ENCODE results near the gene LRP1B. TPM values are rescaled to one million over a fixed set of nuclear protein-coding genes. Genes with fewer than 3 reads are reported as not detected.
"Not testable (repeated sequence)": the region's sequence is repeated elsewhere in the genome, so short reads cannot be mapped to it uniquely, and the experiment has no call there.

LRP1B gene
- polyA plus RNA-seq, 1 donor = 1.0 TPM

DNA sequence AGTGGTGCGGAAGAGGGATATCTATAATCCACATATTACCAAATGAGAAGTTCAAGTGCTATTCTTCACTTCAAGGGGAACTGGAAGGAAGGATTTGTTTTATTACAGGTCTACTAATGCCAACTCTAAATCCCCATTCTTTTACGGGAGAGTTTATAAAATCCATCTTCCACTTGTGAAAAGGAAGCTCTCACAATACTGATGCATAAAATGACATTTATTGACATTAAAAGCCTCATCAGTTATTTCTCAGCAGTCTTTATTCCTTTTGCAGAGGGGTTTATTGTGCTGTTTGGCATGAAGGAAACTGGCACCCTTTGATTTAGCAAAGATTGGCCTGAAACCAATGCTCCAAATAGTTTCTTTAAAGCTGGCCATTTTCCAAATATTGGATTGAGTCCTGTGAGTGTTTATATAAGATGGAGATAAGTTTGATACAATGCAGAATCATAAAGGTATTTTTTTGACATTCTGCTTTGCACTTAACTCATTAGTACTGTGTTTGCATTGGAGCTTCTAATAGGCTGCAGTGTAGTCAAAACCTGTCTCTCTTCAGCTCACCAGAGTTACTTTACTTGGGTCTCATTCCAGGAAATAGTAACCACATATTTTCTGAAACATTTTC lies 26.6 kb downstream of the LRP1B start:
- no peaks in the 10 kb centered on the region for H3K36me3 ChIP-seq (ENCODE audit: control insufficient read depth, insufficient read depth, low read length)
- WGBS (ENCODE audit: insufficient coverage, low lambda C conversion rate) = no CpG with 5 or more reads among the region's 2 CpGs

DNA sequence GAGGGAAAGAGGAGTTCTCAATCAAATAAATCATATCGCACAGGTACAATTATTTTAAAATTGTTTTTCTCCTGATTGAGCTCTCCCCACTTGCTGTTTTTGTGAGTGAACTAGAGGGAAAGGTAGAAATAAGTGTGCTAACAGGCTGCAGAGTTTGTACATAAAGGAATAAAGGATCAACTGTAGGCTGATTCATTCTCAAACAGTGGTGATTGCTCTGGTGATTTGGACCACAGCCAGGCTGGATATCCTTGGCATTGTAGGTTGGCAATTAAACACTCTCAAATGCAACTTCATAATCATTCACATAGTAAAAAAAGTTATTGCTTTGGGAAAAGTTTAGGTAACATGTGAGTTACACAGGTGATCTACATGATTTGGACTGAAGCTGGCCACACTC lies 29.8 kb downstream of the LRP1B start:
- Histone ChIP-seq H3K4me3 (ENCODE audit: low read length) (no peak overlapping the region), H3K4me1 (ENCODE audit: control insufficient read depth, insufficient read depth, low read length) (no peaks in the 10 kb centered on the region), H3K27me3 (ENCODE audit: control insufficient read depth, insufficient read depth, low read length) (no peaks in the 10 kb centered on the region), H3K9me3 (ENCODE audit: control insufficient read depth, low read depth, low read length) (no peaks in the 10 kb centered on the region), H3K36me3 (ENCODE audit: control insufficient read depth, insufficient read depth, low read length) (no peaks in the 10 kb centered on the region), H3K27ac (ENCODE audit: low read length) (no peak overlapping the region)
- no peak for DNase-seq
- no CpG with 5 or more reads among the region's 1 CpG for WGBS (ENCODE audit: insufficient coverage, low lambda C conversion rate)

More for the DNA sequence above, 26.6 kb downstream of the LRP1B start:
- no peak overlapping the region for H3K27ac ChIP-seq (ENCODE audit: low read length)
- H3K27me3 ChIP-seq (ENCODE audit: control insufficient read depth, insufficient read depth, low read length) = no peaks in the 10 kb centered on the region
- DNase-seq = no peak
- H3K4me3 ChIP-seq (ENCODE audit: low read length) = no peak overlapping the region
- H3K9me3 ChIP-seq (ENCODE audit: control insufficient read depth, low read depth, low read length) = no peaks in the 10 kb centered on the region
- no peaks in the 10 kb centered on the region for H3K4me1 ChIP-seq (ENCODE audit: control insufficient read depth, insufficient read depth, low read length)

DNA sequence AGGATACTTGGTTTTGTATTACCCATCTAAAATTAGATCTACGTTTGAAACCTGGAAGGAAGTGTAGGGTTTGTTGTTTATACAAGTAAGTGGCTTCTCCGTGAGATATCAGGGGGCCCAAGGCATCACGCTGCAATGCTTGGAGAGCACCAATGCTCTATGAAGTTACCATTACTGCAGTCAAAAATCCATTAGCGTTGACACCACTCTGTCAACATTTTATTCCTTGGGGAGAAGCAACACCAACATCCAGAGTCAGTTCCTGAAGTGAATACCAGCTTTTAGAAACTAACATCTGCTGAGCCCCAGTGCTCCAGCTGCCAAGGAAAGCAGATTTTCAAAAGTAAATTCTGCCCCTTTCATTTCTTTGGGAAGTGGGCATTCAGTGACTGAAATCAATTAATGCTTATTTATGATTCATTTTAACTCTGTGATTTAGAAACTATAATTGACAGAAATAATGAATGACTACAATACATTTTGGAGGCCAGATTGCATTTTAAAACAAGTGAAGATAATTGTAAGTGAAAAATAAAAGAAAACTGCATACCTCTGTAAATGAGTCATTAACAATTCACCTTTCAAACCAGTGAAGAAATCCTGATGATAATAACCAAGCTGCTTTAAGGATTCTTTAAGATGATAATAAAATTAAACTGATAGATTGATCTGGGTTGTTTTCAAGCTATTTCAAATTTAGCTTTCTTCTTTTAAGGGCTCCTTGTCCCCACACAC lies 30.5 kb downstream of the LRP1B start:
- no CpG with 5 or more reads among the region's 4 CpGs for WGBS (ENCODE audit: insufficient coverage, low lambda C conversion rate)
- DNase-seq = no peak
- no peaks in the 10 kb centered on the region for H3K4me1 ChIP-seq (ENCODE audit: control insufficient read depth, insufficient read depth, low read length)
- H3K9me3 ChIP-seq (ENCODE audit: control insufficient read depth, low read depth, low read length) = no peaks in the 10 kb centered on the region
- H3K27me3 ChIP-seq (ENCODE audit: control insufficient read depth, insufficient read depth, low read length) = no peaks in the 10 kb centered on the region
- H3K36me3 ChIP-seq (ENCODE audit: control insufficient read depth, insufficient read depth, low read length) = no peaks in the 10 kb centered on the region
- no peak overlapping the region for H3K27ac ChIP-seq (ENCODE audit: low read length)
- no peak overlapping the region for H3K4me3 ChIP-seq (ENCODE audit: low read length)

DNA sequence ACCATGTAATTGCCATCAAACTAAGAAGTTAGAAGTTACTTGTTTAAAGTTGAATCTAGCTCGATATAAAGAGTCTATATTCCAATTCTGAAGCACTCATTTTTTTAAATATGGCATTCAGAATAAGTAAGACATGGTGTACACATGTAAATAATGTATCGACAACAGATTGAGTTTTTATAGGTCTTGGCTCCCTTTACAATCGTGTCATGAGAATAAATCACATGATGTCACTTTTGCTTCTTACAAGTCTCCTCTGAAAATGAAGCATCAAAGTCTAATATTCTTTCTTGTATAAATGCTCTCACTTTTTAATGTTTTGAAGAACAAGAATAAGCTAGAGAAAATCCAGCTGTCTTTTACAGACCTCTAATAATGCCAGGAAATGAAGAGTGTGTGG lies 33.1 kb downstream of the LRP1B start:
- no peaks in the 10 kb centered on the region for H3K27me3 ChIP-seq (ENCODE audit: control insufficient read depth, insufficient read depth, low read length)
- no peak for DNase-seq
- H3K4me1 ChIP-seq (ENCODE audit: control insufficient read depth, insufficient read depth, low read length) = no peaks in the 10 kb centered on the region
- H3K9me3 ChIP-seq (ENCODE audit: control insufficient read depth, low read depth, low read length) = no peaks in the 10 kb centered on the region
- no peaks in the 10 kb centered on the region for H3K36me3 ChIP-seq (ENCODE audit: control insufficient read depth, insufficient read depth, low read length)
- 73% methylated on average over 2 of the region's 3 CpGs for WGBS (ENCODE audit: insufficient coverage, low lambda C conversion rate)
- no peak overlapping the region for H3K27ac ChIP-seq (ENCODE audit: low read length)
- no peak overlapping the region for H3K4me3 ChIP-seq (ENCODE audit: low read length)

DNA sequence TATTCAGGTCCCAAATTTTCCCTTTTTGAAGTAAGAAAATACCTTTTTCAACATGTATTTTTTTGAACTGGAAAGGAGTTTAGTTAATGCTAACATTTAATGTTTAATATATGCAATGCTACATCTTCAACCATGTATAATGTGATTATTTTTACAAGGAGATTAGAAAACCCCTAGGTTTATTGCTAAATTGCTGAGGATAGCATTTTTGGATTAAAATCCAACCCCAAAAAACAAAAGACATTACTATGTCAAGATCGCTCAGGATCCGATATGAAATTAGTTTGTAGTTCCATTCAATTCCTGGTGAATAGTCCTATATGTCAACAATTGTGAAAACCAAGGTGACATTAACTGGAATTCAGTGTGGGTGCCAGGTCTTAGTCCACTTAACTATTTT lies 35.2 kb downstream of the LRP1B start:
- no CpG with 5 or more reads among the region's 2 CpGs for WGBS (ENCODE audit: insufficient coverage, low lambda C conversion rate)
- H3K27me3 ChIP-seq (ENCODE audit: control insufficient read depth, insufficient read depth, low read length) = no peaks in the 10 kb centered on the region
- no peaks in the 10 kb centered on the region for H3K4me1 ChIP-seq (ENCODE audit: control insufficient read depth, insufficient read depth, low read length)
- no peaks in the 10 kb centered on the region for H3K36me3 ChIP-seq (ENCODE audit: control insufficient read depth, insufficient read depth, low read length)
- H3K9me3 ChIP-seq (ENCODE audit: control insufficient read depth, low read depth, low read length) = no peaks in the 10 kb centered on the region
- H3K27ac ChIP-seq (ENCODE audit: low read length) = no peak overlapping the region
- H3K4me3 ChIP-seq (ENCODE audit: low read length) = no peak overlapping the region
- no peak for DNase-seq

DNA sequence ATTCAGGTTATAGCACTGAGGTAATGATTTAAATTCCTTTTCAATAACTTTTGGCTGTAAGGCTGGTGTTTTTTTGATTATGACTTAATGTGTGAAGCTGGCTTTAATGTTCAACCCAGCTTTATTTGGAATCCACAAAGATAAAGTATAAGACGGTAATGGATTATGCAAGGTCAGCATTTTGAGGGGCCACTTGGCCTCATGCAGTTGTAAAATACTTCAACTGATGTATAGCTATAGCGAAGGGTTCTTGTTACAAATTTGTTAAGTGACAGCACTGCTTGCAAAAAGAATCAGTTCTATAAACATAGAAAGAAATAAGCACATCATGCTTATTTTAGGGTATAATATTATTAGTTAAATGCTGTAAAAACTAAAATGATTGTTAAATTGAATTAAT lies 36.6 kb downstream of the LRP1B start:
- 47% methylated on average over 2 of the region's 2 CpGs for WGBS (ENCODE audit: insufficient coverage, low lambda C conversion rate)
- no peak for DNase-seq
- Histone ChIP-seq H3K27me3 (ENCODE audit: control insufficient read depth, insufficient read depth, low read length) (no peaks in the 10 kb centered on the region), H3K4me1 (ENCODE audit: control insufficient read depth, insufficient read depth, low read length) (no peaks in the 10 kb centered on the region), H3K9me3 (ENCODE audit: control insufficient read depth, low read depth, low read length) (no peaks in the 10 kb centered on the region), H3K27ac (ENCODE audit: low read length) (no peak overlapping the region), H3K36me3 (ENCODE audit: control insufficient read depth, insufficient read depth, low read length) (no peaks in the 10 kb centered on the region), H3K4me3 (ENCODE audit: low read length) (no peak overlapping the region)

DNA sequence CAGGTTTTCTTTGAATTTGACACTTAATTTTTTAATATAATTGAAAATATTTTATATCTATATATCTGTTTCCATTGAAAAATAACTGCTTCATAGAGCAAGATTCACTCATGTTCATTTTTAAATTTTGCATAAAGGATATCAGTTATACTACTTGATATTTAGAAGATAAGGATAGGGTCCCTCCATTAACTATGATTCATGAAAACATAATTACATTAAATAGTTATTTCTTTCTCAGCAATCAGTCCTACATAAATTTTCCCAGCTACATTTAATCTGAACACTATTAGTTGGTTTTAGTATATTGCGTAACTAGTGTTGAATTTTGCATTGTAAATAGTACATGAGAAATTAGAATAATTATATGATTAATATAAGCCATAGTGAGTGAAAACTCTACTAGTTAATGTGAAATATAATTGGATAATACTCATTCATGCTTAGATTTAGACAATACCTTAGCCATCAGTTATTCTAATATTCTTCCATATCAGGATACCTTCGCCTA lies 42.7 kb downstream of the LRP1B start:
- Histone ChIP-seq H3K27ac (ENCODE audit: low read length) (no peak overlapping the region), H3K27me3 (ENCODE audit: control insufficient read depth, insufficient read depth, low read length) (no peaks in the 10 kb centered on the region), H3K4me1 (ENCODE audit: control insufficient read depth, insufficient read depth, low read length) (no peaks in the 10 kb centered on the region), H3K4me3 (ENCODE audit: low read length) (no peak overlapping the region), H3K36me3 (ENCODE audit: control insufficient read depth, insufficient read depth, low read length) (no peaks in the 10 kb centered on the region), H3K9me3 (ENCODE audit: control insufficient read depth, low read depth, low read length) (no peaks in the 10 kb centered on the region)
- no peak for DNase-seq
- no CpG with 5 or more reads among the region's 2 CpGs for WGBS (ENCODE audit: insufficient coverage, low lambda C conversion rate)

DNA sequence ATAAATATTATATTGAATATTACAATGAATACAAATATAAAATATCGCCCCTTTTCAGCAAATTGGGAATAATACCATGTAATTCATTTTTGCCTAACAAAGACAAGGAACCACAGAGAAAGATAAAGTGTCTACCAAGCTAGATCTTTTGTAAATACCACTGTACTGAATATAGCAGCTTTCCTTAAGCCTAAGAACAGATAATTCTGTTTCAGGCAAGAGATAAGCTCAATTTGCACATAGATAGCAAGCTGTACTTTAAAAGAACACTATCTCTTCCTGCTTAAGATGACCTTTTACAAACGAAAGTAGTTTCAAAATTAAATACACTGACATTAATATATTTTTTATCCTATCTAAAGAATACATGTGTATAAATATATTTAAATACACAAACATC lies 43.2 kb downstream of the LRP1B start:
- H3K4me1 ChIP-seq (ENCODE audit: control insufficient read depth, insufficient read depth, low read length); H3K27me3 ChIP-seq (ENCODE audit: control insufficient read depth, insufficient read depth, low read length); DNase-seq; H3K9me3 ChIP-seq (ENCODE audit: control insufficient read depth, low read depth, low read length); H3K36me3 ChIP-seq (ENCODE audit: control insufficient read depth, insufficient read depth, low read length); H3K4me3 ChIP-seq (ENCODE audit: low read length); H3K27ac ChIP-seq (ENCODE audit: low read length): not testable (repeated sequence)
- WGBS (ENCODE audit: insufficient coverage, low lambda C conversion rate) = 60% methylated on average over 1 of the region's 2 CpGs

DNA sequence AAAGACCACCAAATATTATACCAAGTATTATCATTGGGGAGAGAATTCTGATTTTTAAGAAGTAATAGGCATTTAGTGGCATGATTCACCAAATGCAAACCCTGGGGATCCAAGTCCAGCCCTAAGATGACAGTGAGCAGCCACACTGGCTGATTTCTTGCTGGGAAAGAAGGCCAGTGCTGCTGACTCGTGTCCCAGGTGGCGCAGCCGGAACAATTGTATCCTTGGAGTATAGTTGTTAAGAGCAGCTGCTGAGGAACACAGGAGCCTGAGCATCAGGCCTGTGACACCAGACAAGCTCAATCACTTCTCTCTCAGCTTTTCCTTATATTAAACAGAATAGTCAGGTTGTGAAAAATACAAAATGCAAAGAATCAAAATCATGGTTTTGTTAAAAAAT lies 48.4 kb downstream of the LRP1B start:
- Histone ChIP-seq H3K36me3 (ENCODE audit: control insufficient read depth, insufficient read depth, low read length) (no peaks in the 10 kb centered on the region), H3K4me3 (ENCODE audit: low read length) (no peak overlapping the region), H3K9me3 (ENCODE audit: control insufficient read depth, low read depth, low read length) (no peaks in the 10 kb centered on the region), H3K4me1 (ENCODE audit: control insufficient read depth, insufficient read depth, low read length) (no peaks in the 10 kb centered on the region), H3K27me3 (ENCODE audit: control insufficient read depth, insufficient read depth, low read length) (no peaks in the 10 kb centered on the region), H3K27ac (ENCODE audit: low read length) (no peak overlapping the region)
- no peak for DNase-seq
- WGBS (ENCODE audit: insufficient coverage, low lambda C conversion rate) = no CpG with 5 or more reads among the region's 3 CpGs

DNA sequence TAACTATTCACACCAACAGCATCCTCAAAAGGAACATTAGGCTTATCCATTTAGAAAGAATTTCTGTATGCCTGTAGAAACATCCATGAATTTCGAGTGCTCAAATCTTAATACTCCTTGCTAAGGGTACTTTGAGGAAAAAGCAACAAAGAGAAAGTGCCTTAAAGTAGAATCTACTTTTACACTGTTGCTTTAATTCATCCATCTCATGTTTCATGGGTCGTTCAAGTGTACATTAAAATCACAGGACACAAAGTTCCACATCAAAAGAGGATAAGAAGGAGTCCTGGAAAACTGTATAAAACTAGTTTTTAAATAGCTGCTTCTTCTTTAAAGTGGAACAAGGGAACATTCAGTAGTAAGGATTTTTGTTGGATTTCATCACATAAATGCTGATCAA lies 54.5 kb downstream of the LRP1B start:
- Histone ChIP-seq H3K9me3 (ENCODE audit: control insufficient read depth, low read depth, low read length) (no peaks in the 10 kb centered on the region), H3K4me3 (ENCODE audit: low read length) (no peak overlapping the region), H3K36me3 (ENCODE audit: control insufficient read depth, insufficient read depth, low read length) (no peaks in the 10 kb centered on the region), H3K4me1 (ENCODE audit: control insufficient read depth, insufficient read depth, low read length) (no peaks in the 10 kb centered on the region), H3K27me3 (ENCODE audit: control insufficient read depth, insufficient read depth, low read length) (no peaks in the 10 kb centered on the region), H3K27ac (ENCODE audit: low read length) (no peak overlapping the region)
- DNase-seq = no peak
- 70% methylated on average over 2 of the region's 2 CpGs for WGBS (ENCODE audit: insufficient coverage, low lambda C conversion rate)

DNA sequence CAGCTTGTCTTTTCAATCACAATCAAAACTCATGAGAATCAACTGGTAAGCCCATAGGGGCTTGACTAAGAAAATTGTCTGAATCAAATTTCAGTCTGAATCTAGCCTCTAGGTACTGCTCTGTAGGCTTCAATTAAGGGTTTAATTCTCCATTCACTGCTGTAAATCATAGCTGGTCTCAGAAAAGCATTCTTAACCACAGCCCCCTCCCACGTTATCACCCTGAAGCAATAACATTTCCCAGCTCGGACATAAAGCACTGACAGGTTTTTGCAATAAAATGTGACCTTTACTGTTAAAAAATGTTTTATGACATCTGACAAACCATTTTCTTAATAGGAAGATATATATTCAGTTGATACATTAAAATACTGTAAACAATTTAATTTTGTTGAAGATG lies 55.0 kb downstream of the LRP1B start:
- Histone ChIP-seq H3K36me3 (ENCODE audit: control insufficient read depth, insufficient read depth, low read length) (no peaks in the 10 kb centered on the region), H3K4me1 (ENCODE audit: control insufficient read depth, insufficient read depth, low read length) (no peaks in the 10 kb centered on the region), H3K4me3 (ENCODE audit: low read length) (no peak overlapping the region), H3K9me3 (ENCODE audit: control insufficient read depth, low read depth, low read length) (no peaks in the 10 kb centered on the region), H3K27me3 (ENCODE audit: control insufficient read depth, insufficient read depth, low read length) (no peaks in the 10 kb centered on the region), H3K27ac (ENCODE audit: low read length) (no peak overlapping the region)
- DNase-seq = no peak
- WGBS (ENCODE audit: insufficient coverage, low lambda C conversion rate) = 53% methylated on average over 2 of the region's 2 CpGs

Measured in large intestine (tissue), 3 donors.